HTERT RPE-1 (cell line): Measurements from ENCODE around the gene PCDHA6.
"Not testable (repeated sequence)": the region's sequence is repeated elsewhere in the genome, so short reads cannot be mapped to it uniquely, and the experiment has no call there.

Experiments used
- in situ Hi-C: fragments of 300-500 bp; cut with MboI; formaldehyde crosslinking; loops from 4 replicates; pipeline ENCODE4 v1.14.3; 2020; ENCODE audit warnings: low sequenced_read_pairs

The PCDHA6 gene, protein sequence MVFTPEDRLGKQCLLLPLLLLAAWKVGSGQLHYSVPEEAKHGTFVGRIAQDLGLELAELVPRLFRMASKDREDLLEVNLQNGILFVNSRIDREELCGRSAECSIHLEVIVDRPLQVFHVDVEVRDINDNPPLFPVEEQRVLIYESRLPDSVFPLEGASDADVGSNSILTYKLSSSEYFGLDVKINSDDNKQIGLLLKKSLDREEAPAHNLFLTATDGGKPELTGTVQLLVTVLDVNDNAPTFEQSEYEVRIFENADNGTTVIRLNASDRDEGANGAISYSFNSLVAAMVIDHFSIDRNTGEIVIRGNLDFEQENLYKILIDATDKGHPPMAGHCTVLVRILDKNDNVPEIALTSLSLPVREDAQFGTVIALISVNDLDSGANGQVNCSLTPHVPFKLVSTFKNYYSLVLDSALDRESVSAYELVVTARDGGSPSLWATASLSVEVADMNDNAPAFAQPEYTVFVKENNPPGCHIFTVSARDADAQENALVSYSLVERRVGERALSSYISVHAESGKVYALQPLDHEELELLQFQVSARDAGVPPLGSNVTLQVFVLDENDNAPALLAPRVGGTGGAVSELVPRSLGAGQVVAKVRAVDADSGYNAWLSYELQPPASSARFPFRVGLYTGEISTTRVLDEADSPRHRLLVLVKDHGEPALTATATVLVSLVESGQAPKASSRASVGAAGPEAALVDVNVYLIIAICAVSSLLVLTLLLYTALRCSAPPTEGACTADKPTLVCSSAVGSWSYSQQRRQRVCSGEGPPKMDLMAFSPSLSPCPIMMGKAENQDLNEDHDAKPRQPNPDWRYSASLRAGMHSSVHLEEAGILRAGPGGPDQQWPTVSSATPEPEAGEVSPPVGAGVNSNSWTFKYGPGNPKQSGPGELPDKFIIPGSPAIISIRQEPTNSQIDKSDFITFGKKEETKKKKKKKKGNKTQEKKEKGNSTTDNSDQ

DNA sequence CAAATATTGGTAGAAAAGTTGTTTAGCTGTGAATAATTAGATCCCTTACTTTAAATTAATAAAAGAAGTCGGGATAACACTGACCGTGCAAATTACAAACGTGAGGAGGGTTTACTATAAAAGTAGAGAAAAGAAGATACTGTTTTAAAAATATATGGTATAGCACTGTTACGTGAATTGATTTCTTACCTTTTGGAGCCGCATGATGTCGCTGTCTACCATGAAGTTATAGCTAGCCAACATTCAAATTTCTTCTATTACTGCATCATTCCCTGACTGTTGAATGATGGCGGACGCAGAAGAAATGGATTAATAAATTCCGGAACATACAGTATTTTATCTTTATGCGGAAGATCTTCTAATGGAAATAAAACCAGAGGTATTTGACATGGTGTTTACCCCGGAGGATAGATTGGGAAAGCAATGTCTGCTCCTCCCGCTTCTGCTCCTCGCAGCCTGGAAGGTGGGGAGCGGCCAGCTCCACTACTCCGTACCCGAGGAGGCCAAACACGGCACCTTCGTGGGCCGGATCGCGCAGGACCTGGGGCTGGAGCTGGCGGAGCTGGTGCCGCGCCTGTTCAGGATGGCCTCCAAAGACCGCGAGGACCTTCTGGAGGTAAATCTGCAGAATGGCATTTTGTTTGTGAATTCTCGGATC lies at the start of gene PCDHA6:
Gene PCDHA6, plus strand, starts transcription at position 257 of the 658 bp plus-strand sequence. Its CDS starts 132 bp downstream, at position 389.
- in situ Hi-C loops: no loop called here

DNA sequence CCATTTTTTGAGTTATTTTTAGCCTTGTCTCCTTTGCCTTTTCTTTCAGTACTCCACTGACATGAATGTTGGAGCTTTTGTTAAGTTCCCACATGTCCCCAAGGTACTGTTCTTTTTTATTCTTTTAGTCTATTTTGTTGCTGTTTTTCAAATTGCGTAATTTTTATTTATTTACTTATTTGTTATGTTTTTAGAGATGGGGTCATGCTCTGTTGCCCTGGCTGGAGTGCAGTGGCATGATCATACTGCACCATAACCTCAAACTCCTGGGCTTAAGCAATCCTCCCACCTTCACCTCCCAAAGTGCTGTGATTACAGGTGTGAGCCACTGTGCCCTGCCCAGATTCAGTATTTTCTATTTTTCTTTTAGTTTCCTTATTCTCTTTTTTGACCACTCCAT lies 47.2 kb upstream of the PCDHA6 start:
- in situ Hi-C loops: no loop called here

DNA sequence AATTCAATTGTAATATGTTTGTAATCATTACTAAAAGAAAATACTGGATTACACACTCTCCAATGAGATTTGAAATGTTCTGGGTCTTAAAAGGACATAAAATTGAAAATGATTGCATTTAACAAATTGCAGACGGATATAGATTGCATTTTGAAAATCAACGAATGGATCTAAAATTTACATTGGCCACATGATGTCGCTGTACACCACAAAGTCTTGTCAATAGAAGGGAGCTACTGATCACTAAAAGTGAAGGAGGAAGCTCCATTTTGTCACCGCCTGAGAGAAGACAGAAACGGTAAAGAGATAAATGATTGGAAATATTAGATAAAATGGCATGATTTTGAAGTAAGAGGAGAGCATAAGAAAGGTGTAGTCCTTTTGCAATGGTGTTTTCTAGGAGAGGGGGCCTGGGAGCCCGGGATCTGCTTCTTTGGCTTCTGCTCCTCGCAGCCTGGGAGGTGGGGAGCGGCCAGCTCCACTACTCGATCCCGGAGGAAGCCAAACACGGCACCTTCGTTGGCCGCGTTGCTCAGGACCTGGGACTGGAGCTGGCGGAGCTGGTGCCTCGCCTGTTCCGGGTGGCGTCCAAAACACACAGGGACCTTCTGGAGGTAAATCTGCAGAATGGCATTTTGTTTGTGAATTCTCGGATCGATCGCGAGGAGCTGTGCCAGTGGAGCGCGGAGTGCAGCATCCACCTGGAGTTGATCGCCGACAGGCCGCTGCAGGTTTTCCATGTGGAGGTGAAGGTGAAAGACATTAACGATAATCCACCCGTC lies 41.7 kb upstream of the PCDHA6 start, which contains the start of gene PCDHA1:
Gene PCDHA1, plus strand, starts transcription at position 236 of the 782 bp plus-strand sequence.
- in situ Hi-C loops: no loop called here

DNA sequence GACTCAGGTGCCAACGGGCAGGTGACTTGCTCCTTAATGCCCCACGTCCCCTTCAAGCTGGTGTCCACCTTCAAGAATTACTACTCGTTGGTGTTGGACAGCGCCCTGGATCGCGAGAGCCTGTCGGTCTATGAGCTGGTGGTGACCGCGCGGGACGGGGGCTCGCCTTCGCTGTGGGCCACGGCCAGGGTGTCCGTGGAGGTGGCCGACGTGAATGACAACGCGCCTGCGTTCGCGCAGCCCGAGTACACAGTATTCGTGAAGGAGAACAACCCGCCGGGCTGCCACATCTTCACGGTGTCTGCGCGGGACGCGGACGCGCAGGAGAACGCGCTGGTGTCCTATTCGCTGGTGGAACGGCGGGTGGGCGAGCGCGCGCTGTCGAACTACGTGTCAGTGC lies 40.3 kb upstream of the PCDHA6 start:
- in situ Hi-C loops: not testable (repeated sequence)

DNA sequence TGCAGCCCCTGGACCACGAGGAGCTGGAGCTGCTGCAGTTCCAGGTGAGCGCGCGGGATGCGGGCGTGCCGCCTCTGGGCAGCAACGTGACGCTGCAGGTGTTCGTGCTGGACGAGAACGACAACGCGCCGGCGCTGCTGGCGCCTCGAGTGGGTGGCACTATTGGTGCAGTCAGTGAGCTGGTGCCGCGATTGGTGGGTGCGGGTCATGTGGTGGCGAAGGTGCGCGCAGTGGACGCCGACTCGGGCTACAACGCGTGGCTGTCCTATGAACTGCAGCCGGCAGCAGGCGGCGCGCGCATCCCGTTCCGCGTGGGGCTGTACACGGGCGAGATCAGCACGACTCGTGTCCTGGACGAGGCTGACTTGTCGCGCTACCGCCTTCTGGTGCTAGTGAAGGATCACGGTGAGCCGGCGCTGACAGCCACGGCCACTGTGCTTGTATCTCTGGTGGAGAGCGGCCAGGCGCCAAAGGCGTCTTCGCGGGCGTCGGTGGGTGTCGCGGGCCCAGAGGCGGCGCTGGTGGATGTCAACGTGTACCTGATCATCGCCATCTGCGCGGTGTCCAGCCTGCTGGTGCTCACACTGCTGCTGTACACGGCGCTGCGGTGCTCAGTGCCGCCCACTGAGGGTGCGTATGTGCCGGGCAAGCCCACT lies 39.8 kb upstream of the PCDHA6 start:
- in situ Hi-C loops: not testable (repeated sequence)

DNA sequence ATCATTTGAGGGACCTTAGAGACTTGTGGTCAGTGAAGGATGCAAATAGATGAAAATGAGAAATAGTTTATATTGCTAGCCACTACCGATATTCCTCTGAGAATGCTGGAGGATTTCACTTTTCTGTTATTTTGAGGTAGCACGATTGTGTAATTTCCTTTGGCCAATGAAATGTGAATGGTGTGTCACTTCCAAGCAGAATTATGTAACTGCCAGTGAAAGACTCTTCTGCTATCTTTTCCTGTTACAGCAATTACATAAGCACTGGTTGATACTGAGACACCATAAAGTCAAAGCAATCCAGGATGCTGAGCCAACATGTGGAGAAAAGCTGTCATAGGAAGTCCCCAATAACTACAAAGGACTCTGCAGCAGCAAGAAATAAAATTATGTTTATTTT lies 36.7 kb upstream of the PCDHA6 start:
- in situ Hi-C loops: no loop called here

DNA sequence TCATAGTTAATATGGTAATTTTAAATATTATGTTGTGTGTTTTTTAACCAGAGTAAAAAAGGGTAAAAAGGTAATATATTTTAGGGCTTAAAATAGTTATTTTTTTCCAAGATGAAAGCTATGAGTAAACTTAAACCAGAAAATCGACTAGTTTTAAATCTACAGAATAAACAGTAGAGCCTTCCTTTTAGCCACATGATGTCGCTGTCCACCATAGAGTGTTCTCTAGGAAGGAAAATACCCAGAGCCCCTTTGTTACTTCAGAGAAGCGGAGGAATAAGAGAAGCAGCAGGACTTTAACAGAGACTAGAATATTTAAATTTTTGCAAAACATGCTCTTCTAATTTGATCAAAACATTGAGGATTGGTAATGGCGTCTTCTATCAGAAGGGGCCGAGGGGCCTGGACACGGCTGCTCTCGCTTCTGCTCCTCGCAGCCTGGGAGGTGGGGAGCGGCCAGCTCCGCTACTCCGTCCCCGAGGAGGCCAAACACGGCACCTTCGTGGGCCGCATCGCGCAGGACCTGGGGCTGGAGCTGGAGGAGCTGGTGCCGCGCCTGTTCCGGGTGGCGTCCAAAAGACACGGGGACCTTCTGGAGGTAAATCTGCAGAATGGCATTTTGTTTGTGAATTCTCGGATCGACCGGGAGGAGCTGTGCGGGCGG lies 33.0 kb upstream of the PCDHA6 start, which contains the start of gene PCDHA2:
Gene PCDHA2, plus strand, starts transcription at position 258 of the 664 bp plus-strand sequence.
- in situ Hi-C loops: no loop called here

DNA sequence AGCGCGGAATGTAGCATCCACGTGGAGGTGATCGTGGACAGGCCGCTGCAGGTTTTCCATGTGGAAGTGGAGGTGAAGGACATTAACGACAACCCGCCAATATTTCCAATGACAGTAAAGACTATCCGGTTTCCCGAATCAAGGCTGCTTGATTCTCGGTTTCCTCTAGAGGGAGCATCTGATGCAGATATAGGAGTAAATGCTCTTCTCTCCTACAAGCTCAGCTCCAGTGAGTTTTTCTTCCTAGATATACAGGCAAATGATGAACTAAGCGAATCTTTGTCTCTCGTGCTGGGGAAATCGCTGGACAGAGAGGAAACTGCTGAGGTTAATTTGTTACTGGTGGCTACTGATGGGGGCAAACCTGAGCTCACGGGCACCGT lies 32.5 kb upstream of the PCDHA6 start:
- in situ Hi-C loops: no loop called here

DNA sequence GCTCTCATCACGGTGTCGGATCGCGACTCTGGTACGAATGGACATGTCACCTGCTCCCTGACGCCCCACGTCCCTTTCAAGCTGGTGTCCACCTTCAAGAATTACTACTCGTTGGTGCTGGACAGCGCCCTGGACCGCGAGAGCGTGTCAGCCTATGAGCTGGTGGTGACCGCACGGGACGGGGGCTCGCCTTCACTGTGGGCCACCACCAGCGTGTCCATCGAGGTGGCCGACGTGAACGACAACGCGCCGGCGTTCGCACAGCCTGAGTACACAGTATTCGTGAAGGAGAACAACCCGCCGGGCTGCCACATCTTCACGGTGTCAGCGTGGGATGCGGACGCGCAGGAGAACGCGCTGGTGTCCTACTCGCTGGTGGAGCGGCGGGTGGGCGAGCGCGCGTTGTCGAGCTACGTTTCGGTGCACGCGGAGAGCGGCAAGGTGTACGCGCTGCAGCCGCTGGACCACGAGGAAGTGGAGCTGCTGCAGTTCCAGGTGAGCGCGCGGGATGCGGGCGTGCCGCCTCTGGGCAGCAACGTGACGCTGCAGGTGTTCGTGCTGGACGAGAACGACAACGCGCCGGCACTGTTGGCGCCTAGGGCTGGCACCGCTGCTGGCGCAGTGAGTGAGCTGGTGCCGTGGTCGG lies 31.6 kb upstream of the PCDHA6 start:
- in situ Hi-C loops: not testable (repeated sequence)

DNA sequence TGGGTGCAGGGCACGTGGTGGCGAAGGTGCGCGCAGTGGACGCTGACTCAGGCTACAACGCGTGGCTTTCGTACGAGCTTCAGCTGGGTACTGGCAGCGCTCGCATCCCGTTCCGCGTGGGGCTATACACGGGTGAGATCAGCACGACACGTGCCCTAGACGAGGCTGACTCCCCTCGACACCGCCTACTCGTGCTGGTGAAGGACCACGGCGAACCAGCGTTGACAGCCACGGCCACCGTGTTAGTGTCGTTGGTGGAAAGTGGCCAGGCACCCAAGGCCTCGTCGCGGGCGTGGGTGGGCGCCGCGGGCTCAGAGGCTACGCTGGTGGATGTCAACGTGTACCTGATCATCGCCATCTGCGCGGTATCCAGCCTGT lies 31.1 kb upstream of the PCDHA6 start:
- in situ Hi-C loops: no loop called here

DNA sequence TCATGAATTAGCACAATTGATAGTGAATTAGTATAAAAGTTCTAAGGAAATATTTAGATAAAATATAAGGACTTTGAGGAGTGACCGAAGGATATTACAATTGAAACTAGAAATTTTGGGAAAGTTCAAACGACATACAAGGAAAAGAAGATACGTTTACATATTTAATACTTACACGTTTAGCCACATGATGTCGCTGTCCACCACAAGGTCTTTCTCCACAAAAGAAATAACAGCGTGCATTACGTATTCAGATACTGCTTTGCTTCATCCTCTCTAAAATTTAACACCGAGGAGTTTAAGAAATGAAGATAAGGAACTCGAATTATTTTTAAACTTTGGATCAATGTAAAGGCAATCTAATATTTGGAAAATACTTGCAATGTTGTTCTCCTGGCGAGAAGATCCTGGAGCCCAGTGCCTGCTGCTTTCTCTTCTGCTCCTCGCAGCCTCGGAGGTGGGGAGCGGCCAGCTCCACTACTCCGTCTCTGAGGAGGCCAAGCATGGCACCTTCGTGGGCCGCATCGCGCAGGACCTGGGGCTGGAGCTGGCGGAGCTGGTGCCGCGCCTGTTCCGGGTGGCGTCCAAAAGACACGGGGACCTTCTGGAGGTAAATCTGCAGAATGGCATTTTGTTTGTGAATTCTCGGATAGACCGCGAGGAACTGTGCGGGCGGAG lies 26.8 kb upstream of the PCDHA6 start, which contains the start of gene PCDHA3:
Gene PCDHA3, plus strand, starts transcription at position 242 of the 678 bp plus-strand sequence.
- in situ Hi-C loops: no loop called here

DNA sequence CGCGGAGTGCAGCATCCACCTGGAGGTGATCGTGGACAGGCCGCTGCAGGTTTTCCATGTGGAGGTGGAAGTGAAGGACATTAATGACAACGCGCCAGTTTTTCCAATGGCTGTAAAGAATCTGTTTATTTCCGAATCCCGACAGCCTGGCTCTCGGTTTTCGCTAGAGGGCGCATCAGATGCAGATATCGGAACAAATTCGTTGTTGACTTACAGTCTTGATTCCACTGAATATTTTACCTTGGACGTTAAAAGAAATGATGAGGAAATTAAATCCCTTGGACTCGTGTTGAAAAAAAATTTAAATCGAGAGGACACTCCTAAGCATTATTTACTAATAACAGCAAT lies 26.3 kb upstream of the PCDHA6 start:
- in situ Hi-C loops: no loop called here

DNA sequence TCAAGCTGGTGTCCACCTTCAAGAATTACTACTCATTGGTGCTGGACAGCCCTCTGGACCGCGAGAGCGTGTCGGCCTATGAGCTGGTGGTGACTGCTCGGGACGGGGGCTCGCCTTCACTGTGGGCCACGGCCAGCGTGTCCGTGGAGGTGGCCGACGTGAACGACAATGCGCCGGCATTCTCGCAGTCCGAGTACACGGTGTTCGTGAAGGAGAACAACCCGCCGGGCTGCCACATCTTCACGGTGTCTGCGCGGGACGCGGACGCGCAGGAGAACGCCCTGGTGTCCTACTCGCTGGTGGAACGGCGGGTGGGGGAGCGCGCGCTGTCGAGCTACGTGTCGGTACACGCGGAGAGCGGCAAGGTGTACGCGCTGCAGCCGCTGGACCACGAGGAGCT lies 25.4 kb upstream of the PCDHA6 start:
- in situ Hi-C loops: not testable (repeated sequence)

DNA sequence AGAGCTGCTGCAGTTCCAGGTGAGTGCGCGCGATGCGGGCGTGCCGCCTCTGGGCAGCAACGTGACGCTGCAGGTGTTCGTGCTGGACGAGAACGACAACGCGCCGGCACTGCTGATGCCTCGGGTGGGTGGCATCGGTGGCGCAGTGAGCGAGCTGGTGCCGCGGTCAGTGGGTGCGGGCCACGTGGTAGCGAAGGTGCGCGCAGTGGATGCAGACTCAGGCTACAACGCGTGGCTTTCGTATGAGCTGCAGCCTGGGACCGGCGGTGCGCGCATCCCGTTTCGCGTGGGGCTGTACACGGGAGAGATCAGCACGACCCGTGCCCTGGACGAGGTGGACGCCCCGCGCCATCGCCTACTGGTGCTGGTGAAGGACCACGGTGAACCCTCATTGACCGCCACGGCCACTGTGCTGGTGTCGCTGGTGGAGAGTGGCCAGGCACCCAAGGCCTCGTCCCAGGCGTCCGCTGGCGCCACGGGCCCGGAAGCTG lies 24.9 kb upstream of the PCDHA6 start:
- in situ Hi-C loops: no loop called here

DNA sequence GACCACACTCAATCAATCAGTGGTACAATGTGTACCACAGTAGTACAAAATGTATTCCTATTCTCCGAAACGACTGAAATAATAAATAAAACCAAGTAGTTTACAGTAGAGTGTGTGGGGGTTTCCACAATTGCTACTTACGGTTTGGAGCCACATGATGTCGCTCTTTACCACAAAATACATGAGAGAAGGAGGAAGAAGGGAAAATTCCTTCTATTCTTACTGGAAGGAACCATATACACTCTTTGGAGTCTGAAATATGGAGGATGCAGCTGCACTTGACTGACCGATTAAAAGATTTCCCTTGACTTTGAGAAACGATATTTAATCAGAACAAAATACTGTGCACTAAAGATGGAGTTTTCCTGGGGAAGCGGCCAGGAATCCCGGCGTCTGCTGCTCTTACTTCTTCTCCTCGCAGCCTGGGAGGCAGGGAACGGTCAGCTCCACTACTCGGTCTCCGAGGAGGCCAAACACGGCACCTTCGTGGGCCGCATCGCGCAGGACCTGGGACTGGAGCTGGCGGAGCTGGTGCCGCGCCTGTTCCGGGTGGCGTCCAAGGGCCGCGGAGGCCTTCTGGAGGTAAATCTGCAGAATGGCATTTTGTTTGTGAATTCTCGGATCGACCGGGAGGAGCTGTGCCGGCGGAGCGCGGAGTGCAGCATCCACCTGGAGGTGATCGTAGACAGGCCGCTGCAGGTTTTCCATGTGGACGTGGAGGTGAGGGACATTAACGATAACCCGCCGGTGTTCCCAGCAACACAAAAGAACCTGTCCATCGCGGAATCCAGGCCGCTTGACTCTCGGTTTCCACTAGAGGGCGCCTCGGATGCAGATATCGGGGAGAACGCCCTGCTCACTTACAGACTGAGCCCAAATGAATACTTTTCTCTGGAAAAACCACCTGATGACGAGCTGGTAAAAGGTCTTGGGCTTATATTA lies 20.7 kb upstream of the PCDHA6 start, which contains the start of gene PCDHA4:
Gene PCDHA4, plus strand, starts transcription at position 235 of the 942 bp plus-strand sequence.
- in situ Hi-C loops: no loop called here

DNA sequence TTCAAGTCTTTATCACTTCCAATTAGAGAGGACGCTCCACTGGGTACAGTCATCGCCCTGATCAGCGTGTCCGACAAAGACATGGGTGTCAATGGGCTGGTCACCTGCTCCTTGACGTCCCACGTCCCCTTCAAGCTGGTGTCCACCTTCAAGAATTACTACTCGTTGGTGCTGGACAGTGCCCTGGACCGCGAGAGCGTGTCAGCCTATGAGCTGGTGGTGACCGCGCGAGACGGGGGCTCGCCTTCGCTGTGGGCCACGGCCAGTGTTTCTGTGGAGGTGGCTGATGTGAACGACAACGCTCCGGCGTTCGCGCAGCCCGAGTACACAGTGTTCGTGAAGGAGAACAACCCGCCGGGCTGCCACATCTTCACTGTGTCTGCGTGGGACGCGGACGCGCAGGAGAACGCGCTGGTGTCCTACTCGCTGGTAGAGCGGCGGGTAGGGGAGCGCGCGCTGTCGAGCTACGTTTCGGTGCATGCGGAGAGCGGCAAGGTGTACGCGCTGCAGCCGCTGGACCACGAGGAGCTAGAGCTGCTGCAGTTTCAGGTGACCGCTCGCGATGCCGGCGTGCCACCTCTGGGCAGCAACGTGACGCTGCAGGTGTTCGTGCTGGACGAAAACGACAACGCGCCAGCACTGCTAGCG lies 19.4 kb upstream of the PCDHA6 start:
- in situ Hi-C loops: not testable (repeated sequence)
